Activated CD4-positive, alpha-beta T cell treated with anti-CD3 and anti-CD28 coated beads, Interleukin-2, Interleukin-6, amounts not matched to agents 100 ng/mL and 50 ng/mL, durations not matched to agents 16 hours and 8 hours (primary cell): ENCODE results near the gene VASH1.
A peak's percentile ranks its signal among the peaks of the same experiment; 100 is the strongest.

ENCODE experiments used
- DNase-seq: peaks from one replicate; pipeline ENCODE4 v3.0.0-alpha.2; 2020

VASH1 gene

GRCh38 chr14:76772300-76773187 is 11.3 kb downstream of the VASH1 start:
- DNase-seq = no peak

GRCh38 chr14:76773188-76773885 is 12.1 kb downstream of the VASH1 start:
- peak; percentile 29 for DNase-seq

- DNase-seq = no peak
Observed at GRCh38 chr14:76773956-76774820, 12.9 kb downstream of the VASH1 start.

GRCh38 chr14:76774821-76775694 is 13.8 kb downstream of the VASH1 start:
- DNase-seq = no peak

GRCh38 chr14:76775695-76776427 is 14.6 kb downstream of the VASH1 start:
- no peak for DNase-seq

- DNase-seq = no peak
Observed at GRCh38 chr14:76776428-76777251, 15.4 kb downstream of the VASH1 start.

GRCh38 chr14:76777721-76778120 is 16.5 kb downstream of the VASH1 start:
- no peak for DNase-seq

GRCh38 chr14:76778546-76779215 is 17.4 kb downstream of the VASH1 start:
- no peak for DNase-seq

GRCh38 chr14:76779221-76780057 is 18.2 kb downstream of the VASH1 start:
- no peak for DNase-seq

- no peak for DNase-seq
Observed at GRCh38 chr14:76780058-76780345, 18.7 kb downstream of the VASH1 start.

GRCh38 chr14:76780360-76780759 is 19.1 kb downstream of the VASH1 start:
- no peak for DNase-seq

- DNase-seq = no peak
Observed at GRCh38 chr14:76780875-76781647, 19.8 kb downstream of the VASH1 start.

GRCh38 chr14:76781648-76782051 is 20.4 kb downstream of the VASH1 start:
- DNase-seq = peak; percentile 22

- DNase-seq = no peak
Observed at GRCh38 chr14:76782115-76782884, 21.0 kb downstream of the VASH1 start.

- peak; percentile 61 for DNase-seq
Observed at GRCh38 chr14:76782885-76783566, 21.8 kb downstream of the VASH1 start.

- no peak for DNase-seq
Observed at GRCh38 chr14:76784266-76784874, 23.1 kb downstream of the VASH1 start.
